Tibial artery (tissue), 4 donors: ENCODE data around the gene SIK1.
"Not testable (repeated sequence)": the region's sequence is repeated elsewhere in the genome, so short reads cannot be mapped to it uniquely, and the experiment has no call there.

Experiments
- DNase-seq, 2 donors: peaks; one replicate each; pipeline ENCODE4 v3.0.0-alpha.2; 2019
- H3K27ac ChIP-seq, 2 donors: fragments of 200-600 bp; sonication (generic) in 1 of 2; 1 replicate in 1 of 2; 2 replicates in 1 of 2; pipeline ENCODE4 v1.5.1; 2018 to 2019; ENCODE audit warnings: mild to moderate bottlenecking in 1 of 2
- H3K27me3 ChIP-seq, 2 donors: fragments of 200-600 bp; sonication (generic) in 1 of 2; one replicate each; pipeline versions ENCODE4 v1.5.1 to v1.6.0; 2016 to 2019
- H3K36me3 ChIP-seq, 3 donors: fragments of 200-600 bp; sonication (generic) in 2 of 3; one replicate each; pipeline ENCODE4 v1.5.1; 2016 to 2019; ENCODE audit warnings: mild to moderate bottlenecking in 2 of 3
- H3K4me1 ChIP-seq, 4 donors: fragments of 200-600 bp; sonication (generic) in 2 of 4; 1 replicate in 3 of 4; 2 replicates in 1 of 4; pipeline ENCODE4 v1.5.1; 2016 to 2019
- H3K4me3 ChIP-seq, 2 donors: fragments of 200-600 bp; sonication (generic) in 1 of 2; 1 replicate in 1 of 2; 2 replicates in 1 of 2; pipeline ENCODE4 v1.5.1; 2018 to 2019; ENCODE audit warnings: mild to moderate bottlenecking in 2 of 2
- H3K9me3 ChIP-seq, 3 donors: fragments of 200-600 bp; sonication (generic) in 1 of 3; one replicate each; pipeline ENCODE4 v1.5.1; 2016 to 2019
- intact Hi-C: fragments of 100-400 bp; cut with DNase I; formaldehyde crosslinking; loops from one replicate; pipeline ENCODE4 v1.15.0; 2023; ENCODE audit warnings: low total_unique reads
- TF ChIP-seq, protein P1 (sequence below), 2 experiments: fragments of 200-600 bp in 1 of 2; fragments of 450-650 bp in 1 of 2; IDR thresholded peaks; one replicate each; pipeline ENCODE4 v1.5.1; 2017 to 2019; ENCODE audit warnings: antibody characterized with exemption in 2 of 2, mild to moderate bottlenecking in 1 of 2, moderate library complexity in 1 of 2

The SIK1 gene

DNA sequence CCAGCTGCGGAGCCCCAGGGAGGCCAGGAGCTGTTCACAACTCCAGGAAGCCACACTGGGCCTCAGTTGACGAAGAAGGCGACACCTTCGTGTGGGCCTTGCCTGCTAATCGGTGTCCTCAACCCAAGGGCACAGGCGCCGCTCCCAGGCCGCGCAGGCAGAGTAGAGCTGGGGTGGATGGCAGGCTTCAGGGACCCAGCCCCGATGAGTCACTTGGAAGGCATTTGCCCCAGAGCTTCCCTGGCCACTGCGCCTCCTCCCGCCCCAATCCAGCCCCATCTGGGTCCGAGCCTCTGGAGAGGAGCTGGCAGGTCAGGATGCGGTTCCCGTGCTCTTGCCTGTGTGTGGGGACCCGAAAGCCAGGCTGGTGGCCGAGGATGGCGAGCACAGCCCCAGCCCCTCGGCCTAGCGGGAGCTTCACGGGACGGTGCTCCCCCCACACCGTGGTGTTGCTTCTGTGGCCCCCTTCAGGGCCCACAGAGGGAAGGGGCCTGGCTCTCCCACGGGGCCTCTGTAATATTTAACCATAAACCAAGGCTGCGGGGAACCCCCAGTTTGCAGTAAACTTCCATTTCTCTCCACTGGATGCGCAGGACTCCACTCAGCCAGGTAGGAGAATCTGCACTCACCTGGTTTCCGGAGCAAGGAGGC lies 30.0 kb downstream of the SIK1 start:
- H3K4me1 ChIP-seq, DNase-seq, H3K36me3 ChIP-seq, H3K27ac ChIP-seq, H3K4me3 ChIP-seq, H3K27me3 ChIP-seq, intact Hi-C loops, H3K9me3 ChIP-seq: not testable (repeated sequence)

DNA sequence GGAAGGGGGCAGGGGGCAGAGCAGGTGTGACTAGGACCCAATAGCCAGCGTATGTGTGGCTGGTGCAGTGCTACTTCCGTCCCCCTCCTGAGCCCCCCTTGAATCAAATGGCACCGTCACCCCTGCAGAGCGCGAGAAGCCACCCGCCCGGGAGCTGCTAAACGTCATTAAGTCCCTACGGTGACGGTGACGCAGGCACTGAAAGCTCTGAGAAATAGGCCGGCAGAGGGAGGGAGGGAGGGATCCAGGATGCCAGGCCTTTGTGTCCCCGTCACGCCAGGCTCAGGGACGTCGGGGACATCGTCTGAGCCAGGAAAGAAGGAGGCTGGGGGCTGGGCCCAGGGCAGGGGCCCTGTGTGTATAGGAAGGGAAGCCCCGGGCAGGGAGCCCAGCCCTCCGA lies 43.6 kb downstream of the SIK1 start:
- H3K27ac ChIP-seq, H3K4me1 ChIP-seq, intact Hi-C loops, H3K36me3 ChIP-seq, H3K9me3 ChIP-seq, H3K4me3 ChIP-seq, H3K27me3 ChIP-seq, DNase-seq: not testable (repeated sequence)

DNA sequence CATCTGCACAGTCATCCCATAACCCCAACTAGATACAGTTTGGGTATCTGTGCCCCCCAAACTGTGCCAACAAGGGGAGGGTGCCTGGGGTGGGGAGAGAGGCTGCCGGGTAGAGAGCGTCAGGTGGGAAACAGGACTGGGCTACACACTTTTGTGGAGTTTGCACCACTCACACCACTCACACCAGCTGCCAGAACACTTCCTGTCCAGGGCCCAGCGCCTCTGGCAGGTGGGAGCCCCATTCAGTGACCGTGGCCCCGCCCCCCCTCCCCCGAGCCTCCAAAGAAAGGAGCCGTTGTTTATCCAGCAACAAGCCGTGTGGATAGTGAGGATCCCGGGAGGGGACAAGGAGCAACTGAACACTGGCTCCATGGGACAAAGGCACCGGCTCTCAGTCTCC lies 44.0 kb downstream of the SIK1 start:
- H3K4me1 ChIP-seq, H3K36me3 ChIP-seq: not testable (repeated sequence)

DNA sequence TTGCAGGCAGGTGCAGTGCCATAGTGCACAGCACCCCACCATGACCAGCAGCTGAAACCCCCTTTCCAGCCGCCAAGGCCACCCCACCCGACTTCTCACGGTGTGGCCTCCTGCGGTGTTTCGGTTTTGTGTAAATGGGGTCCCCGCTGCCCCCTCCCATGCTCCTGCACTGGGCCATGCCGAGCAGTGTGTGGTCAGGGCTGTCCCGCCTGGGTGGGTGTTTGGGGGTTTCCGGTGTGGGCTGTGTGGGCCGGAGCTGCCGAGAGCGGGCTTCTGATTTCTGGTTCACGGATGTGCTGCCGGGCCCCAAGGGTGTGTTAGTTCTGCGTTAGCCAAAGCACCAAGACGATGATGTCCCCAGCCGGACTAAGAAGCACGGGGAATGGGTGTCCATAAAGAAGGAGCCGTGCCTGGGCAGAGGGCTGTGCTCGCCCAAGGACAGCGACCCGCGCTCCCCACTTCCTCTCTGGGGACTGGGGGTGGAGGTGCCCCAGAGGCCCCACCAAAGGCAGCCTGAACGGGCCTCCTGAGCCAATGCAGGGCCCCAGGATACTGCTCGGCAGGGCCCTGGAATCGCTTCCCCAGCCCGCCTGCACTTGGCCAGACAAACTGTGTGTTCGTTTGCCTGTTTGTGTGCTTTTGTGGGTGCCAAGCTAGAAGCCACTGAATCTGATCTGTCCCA lies 45.9 kb downstream of the SIK1 start:
- H3K9me3 ChIP-seq, intact Hi-C loops, DNase-seq, H3K27ac ChIP-seq, H3K4me3 ChIP-seq, H3K36me3 ChIP-seq, H3K4me1 ChIP-seq, H3K27me3 ChIP-seq: not testable (repeated sequence)

More for the DNA sequence above, 44.0 kb downstream of the SIK1 start:
- H3K27me3 ChIP-seq, H3K27ac ChIP-seq, H3K4me3 ChIP-seq, DNase-seq, intact Hi-C loops, H3K9me3 ChIP-seq: not testable (repeated sequence)

DNA sequence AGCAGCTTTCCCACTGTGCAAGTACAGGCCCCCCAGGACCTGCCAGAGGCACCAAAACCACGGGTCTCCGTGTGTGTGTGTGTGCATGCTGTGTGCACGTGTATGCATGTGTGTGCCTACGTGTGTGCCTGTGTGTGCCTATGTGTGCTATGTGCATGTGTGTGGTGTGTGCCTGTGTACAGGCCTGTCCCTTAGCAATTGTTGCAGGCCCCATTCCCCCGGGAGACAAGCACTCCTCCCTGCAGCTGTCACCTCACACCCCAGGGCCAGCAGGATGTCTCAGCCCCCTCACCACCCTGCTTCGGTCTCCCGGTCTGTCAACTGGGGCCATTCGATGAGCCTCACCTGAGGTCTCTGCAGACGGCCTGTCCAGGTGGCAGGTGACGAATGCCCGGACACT lies 46.6 kb downstream of the SIK1 start:
- H3K4me1 ChIP-seq, H3K27ac ChIP-seq, H3K36me3 ChIP-seq, DNase-seq, H3K4me3 ChIP-seq, H3K27me3 ChIP-seq, H3K9me3 ChIP-seq, intact Hi-C loops: not testable (repeated sequence)

DNA sequence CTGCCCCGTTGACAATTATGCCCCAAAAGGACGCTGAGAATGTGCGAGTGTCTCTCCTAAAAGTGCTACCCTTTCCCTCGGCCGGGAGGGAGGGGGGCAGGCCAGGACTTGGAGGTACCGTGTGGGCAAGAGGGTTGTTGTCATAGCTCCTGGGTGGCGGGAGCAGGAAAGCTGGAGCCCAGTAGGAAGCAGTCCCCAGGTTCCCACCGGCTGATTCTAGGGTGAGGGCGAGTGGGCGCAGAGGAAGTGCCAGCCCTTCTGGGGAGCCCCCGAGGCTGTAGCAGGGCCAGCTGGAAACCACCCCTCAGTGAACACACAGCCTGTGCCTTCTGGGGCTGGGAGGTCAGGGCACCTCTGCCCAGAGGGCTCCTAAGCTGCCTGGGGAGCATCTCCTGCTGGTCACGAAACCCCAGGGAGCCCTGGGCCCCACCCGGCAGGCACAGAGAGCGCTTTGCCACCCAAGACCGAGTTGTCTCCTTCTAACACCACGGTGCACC lies 47.3 kb downstream of the SIK1 start:
- H3K9me3 ChIP-seq, H3K27me3 ChIP-seq, H3K27ac ChIP-seq, H3K4me1 ChIP-seq, H3K4me3 ChIP-seq, H3K36me3 ChIP-seq, intact Hi-C loops, DNase-seq: not testable (repeated sequence)

DNA sequence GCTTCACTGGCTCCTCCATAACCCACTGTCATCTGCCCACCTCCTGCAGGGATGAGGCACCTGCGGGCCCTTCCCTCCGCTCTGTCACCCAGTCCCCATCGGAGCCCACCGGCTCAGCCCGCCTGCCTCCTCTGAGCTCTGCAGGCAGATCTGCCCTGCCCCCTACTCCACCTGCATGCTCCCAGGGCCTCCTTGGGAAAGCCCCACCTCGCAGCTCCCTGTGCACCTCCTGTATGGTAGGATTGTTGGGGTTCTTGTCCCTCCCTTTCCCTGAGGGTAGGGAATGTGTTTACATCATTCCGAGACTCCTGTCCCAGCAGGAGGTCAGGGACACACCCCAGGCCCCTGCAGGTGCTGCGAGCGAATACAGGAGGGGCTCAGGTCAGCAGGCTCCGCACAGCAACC lies 50.5 kb downstream of the SIK1 start:
- no peaks in the 10 kb centered on the region for H3K27me3 ChIP-seq
- no peaks in the 10 kb centered on the region for H3K36me3 ChIP-seq
- intact Hi-C loops = no loop called here
- H3K4me3 ChIP-seq = no peak overlapping the region
- H3K27ac ChIP-seq = no peak overlapping the region
- H3K4me1 ChIP-seq = no peaks in the 10 kb centered on the region
- TF ChIP-seq, protein P1, sequence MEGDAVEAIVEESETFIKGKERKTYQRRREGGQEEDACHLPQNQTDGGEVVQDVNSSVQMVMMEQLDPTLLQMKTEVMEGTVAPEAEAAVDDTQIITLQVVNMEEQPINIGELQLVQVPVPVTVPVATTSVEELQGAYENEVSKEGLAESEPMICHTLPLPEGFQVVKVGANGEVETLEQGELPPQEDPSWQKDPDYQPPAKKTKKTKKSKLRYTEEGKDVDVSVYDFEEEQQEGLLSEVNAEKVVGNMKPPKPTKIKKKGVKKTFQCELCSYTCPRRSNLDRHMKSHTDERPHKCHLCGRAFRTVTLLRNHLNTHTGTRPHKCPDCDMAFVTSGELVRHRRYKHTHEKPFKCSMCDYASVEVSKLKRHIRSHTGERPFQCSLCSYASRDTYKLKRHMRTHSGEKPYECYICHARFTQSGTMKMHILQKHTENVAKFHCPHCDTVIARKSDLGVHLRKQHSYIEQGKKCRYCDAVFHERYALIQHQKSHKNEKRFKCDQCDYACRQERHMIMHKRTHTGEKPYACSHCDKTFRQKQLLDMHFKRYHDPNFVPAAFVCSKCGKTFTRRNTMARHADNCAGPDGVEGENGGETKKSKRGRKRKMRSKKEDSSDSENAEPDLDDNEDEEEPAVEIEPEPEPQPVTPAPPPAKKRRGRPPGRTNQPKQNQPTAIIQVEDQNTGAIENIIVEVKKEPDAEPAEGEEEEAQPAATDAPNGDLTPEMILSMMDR (IDR thresholded peaks at IDR 0.05) = no peak
- H3K9me3 ChIP-seq = no peaks in the 10 kb centered on the region
- no peak for DNase-seq

DNA sequence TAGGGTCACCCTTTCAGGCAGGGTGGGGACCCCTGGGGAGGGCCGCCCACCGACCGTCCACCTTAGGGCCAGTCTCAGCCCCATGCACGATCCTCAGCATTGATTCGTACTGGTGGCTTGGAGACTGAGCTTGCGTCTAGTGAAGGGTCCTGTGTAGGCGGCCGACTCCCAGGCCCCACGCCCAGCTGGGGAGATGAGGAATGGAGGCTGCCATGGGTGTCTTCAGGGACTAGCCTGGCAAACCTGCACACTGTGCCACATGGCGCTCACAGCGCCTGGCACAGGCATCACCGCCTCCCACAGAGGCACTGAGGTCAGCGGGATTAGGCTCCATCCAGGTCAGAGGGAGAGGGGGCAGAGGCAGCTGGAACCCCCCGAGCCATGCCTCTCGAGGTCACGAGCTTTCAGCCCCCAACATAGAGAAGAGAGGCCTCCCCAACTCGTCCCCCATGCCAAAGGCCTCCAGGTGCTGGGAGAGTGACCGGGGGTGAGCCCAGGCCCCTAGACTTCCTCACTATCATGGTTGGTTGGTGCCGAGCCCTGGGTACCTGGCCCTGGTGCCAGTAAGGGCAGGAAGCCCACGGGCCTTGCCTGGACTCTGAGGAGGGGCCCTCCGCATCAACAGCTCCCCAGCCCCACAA lies 51.0 kb downstream of the SIK1 start:
- intact Hi-C loops = no loop called here
- Histone ChIP-seq H3K27me3 (no peaks in the 10 kb centered on the region), H3K27ac (no peak overlapping the region), H3K4me1 (no peaks in the 10 kb centered on the region), H3K4me3 (no peak overlapping the region), H3K9me3 (no peaks in the 10 kb centered on the region), H3K36me3 (no peaks in the 10 kb centered on the region)
- TF ChIP-seq, protein P1 (IDR thresholded peaks at IDR 0.05) = no peak
- no peak for DNase-seq
